ENCODE data around the gene GSTM5.
"Not testable (repeated sequence)": the region's sequence is repeated elsewhere in the genome, so short reads cannot be mapped to it uniquely, and the experiment has no call there.

GSTM5 gene

DNA sequence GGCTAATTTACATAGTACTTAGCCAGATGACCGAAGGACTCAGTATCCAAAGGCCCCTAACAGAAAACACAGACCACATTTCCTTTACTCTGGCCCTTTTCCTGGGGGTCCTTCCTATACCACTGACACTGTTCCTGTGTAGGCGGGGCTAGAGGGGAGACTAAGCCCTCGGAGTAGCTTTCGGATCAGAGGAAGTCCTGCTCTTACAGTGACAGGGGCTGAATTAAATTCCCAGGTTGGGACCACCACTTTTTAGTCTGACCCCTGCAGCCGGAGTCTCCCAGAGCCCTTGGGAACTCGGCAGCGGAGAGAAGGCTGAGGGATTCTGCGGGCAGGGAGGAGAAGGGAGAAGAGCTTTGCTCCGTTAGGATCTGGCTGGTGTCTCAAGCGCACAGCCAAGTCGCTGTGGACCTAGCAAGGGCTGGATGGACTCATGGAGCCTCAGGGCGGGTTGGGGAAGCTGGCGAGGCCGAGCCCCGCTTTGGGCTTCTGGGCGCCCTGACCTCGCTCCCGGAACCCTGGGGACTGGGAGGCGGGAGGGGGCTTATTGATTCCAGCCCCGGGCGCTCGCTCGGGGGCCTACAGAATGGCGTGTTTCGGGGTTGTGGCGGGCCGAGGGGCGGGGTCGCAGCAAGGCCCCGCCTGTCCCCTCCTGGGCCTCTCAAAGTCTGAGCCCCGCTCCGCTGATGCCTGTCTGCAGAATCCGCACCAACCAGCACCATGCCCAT lies at the start of gene GSTM5:
Gene GSTM5 (plus strand): TSS at position 659 of the 728 bp plus-strand sequence. CDS start 62 bp downstream, at position 721.
- peak; percentile 14 for DNase-seq (ENCODE audit: low spot score)

DNA sequence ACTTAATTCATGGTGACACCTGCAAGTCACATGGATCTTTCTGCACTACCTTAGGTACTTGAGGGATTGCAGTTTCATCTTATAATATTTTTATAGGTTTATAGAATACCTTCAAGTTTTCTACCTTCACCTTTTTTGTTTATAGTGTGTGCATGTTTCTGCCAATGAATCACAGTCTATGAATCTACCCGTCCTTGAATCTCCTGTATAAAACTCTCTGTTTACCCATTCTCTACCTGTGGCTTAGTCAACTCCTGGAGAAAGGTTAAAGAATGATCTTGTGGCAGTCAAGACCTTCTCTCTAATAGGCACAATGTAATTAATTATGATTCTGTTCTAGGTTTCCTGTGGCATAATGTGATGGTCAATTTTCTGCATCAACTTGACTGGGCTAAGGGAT lies 47.4 kb upstream of the GSTM5 start:
- DNase-seq (ENCODE audit: low spot score): no peak

DNA sequence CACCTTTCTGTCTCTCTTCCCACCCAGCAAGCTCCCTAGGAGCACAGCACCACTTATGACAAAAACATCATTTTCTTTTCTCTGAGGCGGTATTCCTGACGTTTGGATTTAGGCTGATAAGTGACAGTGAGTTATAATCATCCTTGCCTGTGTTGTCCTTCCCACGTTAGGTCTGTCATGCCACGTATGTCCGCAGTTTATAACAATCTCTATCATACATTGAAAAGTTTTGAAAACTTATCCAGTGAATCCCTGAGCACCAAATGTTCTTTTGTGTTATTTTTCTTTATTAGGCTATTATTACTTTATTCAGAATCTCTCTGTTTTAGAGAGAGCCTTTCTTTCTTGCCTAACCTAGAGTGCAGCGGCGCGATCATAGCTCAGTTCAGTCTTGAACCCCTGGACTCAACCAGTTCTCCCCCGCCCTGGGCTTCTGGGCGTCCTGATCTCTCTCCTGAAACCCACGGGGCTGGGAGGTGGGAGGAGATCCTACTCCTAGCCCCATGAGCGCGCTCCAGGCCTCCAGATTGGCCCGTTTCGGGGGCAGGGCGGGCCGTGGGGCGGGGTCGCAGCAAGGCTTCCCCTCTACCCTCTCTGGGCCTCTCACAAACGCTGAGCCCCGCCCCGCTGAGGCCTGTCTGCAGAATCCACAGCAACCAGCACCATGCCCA lies 44.5 kb upstream of the GSTM5 start, which contains the start of gene GSTM2:
Gene GSTM2 (plus strand): TSS at position 606 of the 671 bp plus-strand sequence. CDS start 59 bp downstream, at position 665.
- DNase-seq (ENCODE audit: low spot score): peak; percentile 93

DNA sequence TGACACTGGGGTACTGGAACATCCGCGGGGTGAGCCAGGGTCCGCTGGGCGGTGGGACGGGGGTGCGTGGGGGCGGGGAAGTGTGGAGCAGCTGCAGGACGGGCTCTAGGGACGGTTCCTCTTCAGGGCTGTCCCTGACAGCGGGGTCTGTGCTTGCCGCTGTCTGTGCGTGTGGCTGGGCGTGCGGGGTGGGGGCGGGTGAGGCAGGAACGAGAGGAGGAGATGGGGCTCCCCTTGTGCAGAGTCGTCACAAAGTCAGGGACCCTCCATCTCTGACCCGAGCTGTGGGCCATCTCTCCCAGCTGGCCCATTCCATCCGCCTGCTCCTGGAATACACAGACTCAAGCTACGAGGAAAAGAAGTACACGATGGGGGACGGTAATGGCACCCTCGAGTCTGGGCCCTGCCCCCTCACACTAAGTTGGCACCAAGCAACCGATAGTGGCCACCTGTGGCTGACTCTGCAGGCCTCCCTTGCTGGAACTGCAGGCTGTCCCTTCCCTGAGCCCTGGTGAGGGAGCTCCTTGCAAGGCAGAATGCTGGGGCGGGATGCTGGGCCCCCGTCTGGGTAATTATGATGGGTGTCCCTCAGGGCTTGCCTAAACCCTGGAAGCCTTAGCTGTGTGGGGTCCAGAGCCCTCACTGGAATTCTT lies 43.8 kb upstream of the GSTM5 start:
- DNase-seq (ENCODE audit: low spot score): no peak

DNA sequence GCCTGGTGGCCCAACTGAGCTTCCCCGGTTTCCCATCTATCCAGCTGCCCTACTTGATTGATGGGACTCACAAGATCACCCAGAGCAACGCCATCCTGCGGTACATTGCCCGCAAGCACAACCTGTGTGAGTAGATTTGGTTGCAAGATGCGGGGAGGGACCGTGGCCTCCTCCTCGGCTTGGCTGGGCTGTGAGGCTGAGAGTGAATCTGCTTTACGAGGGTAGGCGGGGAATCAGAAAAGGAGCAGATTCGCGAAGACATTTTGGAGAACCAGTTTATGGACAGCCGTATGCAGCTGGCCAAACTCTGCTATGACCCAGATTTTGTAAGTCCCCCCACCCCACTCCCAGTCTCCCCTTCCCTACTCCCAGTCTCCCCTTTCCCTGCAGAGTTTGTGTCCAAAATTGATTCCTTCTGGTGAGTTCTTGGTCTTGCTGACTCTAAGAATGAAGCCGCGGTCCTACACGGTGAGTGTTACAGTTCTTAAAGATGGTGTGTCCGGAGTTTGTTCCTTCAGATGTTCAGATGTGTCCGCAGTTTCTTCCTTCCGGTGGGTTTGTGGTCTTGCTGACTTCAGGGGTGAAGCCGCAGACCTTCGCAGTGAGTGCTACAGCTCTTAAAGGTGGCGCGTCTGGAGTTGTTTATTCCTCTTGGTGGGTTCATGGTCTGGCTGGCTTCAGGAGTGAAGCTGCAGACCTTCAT lies 42.7 kb upstream of the GSTM5 start:
- DNase-seq (ENCODE audit: low spot score): no peak

DNA sequence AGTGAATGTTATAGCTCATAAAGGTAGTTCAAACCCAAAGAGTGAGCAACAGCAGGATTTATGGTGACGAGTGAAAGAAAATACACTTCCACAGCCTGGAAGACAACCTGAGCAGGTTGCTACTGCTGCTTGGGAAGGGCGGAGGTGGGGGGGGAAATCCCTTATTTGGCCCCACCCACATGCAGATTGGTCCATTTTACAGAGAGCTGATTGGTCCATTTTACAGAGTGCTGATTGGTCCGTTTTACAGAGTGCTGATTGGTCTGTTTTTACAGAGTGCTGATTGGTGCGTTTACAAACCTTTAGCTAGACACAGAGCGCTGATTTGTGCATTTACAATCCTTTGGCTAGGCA lies 42.1 kb upstream of the GSTM5 start:
- DNase-seq (ENCODE audit: low spot score): not testable (repeated sequence)

DNA sequence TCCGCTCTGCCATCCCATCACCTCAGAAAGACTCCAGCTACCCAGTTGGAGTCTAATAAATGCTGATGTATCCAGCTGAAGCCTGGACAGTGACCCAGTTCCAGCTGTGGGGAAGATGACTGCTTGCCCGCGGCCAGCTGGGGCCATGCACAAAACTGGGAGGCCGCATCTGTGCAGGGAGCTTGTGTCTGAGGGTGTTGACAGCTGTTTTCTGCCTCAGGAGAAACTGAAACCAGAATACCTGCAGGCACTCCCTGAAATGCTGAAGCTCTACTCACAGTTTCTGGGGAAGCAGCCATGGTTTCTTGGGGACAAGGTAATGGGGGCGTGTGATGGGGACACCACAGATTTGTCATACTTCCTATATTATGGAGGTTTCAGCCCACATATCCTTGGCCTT lies 41.0 kb upstream of the GSTM5 start:
- peak; percentile 0 for DNase-seq (ENCODE audit: low spot score)

DNA sequence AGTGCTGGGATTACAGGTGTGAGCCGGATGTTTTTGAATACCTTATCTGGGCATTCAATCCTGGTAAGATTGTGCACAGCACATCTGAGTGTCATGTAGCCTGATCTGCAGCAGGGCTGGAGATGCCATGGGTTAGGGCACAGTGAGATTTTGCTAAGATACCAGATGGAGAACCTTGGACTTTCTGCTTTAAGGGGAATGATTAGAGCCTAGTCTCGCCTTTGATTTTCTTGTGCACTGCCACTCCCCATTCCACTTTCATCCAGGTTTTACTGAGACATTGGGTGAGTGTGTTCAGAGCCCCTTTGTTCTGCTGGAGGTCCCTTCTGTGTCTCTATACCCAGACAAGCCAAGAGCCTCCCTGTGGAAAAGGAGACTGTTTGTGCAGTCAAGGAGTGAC lies 38.2 kb upstream of the GSTM5 start:
- not testable (repeated sequence) for DNase-seq (ENCODE audit: low spot score)

DNA sequence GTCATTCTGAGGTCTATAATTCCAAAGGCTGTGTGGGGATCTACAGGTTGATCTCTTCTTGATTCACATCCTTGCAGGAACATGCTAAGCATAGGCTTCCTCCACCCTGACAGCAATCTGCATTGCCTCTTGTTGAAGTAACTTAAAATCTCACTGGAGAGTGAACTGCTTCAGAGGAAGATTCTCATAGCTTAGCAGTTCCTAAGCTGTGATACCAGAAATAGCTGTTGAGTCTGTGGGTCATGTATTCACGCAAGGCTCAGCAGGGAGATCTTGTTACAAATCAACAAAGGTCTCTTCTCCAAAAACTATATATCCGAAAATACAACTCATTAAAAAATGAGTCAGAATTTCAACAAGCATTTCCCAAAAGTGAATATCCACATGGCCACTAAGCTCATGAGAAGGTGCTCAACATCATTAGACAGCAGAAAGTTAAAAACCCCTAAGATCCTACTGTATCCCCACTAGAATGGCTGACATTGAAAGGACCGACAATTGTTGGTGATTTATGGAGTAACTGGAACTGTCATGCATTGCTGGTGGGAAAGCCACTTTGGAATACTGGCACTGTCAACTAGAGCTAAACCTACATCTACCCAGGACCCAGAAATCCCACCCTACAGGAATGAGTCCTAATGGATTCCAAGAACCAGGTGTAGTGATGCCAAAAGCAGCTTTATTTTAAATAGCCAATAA lies 35.2 kb upstream of the GSTM5 start:
- not testable (repeated sequence) for DNase-seq (ENCODE audit: low spot score)

DNA sequence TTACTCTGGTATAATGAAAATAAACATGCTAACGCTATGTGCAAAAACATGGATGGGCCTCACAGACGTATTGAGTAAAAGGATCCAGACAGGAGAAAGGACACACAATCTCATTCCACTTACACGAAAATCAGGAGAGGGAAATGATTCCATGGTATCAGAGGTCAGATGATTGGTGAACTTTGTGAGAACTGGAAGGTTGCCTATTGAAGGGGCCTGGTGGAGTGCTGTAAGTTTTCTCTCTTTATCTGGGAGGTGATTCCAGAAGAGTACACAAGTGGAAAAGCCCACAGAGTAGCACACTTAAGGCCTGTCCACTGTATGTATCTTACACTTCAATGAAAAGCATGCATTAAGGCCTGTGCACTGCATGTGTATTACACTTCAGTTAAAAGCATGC lies 34.6 kb upstream of the GSTM5 start:
- no peak for DNase-seq (ENCODE audit: low spot score)

DNA sequence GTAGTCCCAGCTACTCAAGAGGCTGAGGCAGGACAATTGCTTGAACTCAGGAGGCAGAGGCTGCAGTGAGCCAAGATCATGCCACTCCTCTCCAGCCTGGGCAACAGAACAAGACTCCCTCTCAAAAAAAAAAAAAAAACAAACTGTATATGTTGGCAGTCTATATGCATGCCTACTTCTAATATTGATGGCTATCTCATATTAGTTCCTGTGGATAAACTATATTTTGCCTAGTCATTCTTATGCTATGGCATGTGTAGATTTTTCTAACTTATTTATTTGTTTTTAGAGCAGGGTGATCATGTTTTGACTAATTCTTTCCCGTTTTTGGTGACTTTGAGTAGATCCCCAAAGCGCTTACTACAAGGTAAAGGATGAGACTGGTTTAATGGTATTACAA lies 33.4 kb upstream of the GSTM5 start:
- not testable (repeated sequence) for DNase-seq (ENCODE audit: low spot score)

DNA sequence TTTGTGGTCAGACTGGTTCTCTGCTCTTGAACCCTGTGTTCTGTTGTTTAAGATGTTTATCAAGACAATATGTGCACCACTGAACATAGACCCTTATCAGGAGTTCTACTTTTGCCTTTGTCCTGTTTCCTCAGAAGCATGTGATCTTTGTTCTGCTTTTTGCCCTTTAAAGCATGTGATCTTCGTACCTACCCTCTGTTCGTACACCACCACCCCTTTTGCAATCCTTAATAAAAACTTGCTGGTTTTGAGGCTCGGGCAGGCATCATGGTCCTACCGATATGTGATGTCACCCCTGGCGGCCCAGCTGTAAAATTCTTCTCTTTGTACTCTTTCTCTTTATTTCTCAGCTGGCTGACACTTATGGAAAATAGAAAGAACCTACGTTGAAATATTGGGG lies 27.3 kb upstream of the GSTM5 start:
- not testable (repeated sequence) for DNase-seq (ENCODE audit: low spot score)

DNA sequence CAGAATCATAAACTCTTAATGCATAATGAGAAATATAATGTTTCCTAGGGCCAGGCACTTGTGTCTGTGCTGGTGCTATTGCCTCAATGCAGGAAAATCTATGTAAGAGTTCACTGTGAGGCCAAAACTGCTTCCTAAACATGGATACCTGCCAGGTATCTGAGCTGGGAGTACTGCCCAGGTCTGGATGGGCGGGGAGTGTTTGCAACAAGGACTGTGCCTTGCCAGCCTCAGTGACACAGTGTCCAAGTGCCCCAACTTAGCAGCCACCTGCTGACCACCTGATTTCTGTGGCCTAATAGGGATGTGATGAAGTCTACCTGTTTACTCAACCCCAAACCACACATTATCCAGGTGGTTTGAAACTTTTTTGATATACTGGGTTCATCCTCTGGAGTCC lies 26.7 kb upstream of the GSTM5 start:
- not testable (repeated sequence) for DNase-seq (ENCODE audit: low spot score)

DNA sequence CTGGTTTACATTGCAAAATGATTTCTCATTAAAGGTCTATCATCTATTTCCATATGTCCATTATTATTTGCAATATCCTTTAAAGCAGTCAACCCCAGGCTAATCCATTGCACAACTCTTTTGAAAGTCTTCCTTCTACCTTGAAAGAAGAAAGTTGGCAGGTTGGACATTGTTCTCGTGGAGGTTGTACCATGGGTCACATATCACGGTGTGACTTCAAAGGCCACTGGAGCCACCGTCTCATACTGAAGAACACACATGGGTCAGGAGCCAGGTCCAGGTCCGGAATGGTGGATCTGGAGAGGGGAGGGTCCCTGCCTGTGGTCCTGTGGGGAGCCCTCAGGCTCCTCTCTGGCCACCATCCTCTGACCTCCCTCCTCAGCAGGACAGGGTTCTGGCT lies 26.2 kb upstream of the GSTM5 start:
- not testable (repeated sequence) for DNase-seq (ENCODE audit: low spot score)

DNA sequence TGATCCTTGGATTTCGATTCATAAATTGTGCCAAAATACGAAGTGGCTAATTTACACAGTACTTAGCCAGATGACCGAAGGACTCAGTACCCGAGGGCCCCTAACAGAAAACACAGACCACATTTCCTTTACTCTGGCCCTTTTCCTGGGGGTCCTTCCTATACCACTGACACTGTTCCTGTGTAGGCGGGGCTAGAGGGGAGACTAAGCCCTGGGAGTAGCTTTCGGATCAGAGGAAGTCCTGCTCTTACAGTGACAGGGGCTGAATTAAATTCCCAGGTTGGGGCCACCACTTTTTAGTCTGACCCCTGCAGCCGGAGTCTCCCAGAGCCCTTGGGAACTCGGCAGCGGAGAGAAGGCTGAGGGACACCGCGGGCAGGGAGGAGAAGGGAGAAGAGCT lies 24.9 kb upstream of the GSTM5 start:
- DNase-seq (ENCODE audit: low spot score): not testable (repeated sequence)

DNA sequence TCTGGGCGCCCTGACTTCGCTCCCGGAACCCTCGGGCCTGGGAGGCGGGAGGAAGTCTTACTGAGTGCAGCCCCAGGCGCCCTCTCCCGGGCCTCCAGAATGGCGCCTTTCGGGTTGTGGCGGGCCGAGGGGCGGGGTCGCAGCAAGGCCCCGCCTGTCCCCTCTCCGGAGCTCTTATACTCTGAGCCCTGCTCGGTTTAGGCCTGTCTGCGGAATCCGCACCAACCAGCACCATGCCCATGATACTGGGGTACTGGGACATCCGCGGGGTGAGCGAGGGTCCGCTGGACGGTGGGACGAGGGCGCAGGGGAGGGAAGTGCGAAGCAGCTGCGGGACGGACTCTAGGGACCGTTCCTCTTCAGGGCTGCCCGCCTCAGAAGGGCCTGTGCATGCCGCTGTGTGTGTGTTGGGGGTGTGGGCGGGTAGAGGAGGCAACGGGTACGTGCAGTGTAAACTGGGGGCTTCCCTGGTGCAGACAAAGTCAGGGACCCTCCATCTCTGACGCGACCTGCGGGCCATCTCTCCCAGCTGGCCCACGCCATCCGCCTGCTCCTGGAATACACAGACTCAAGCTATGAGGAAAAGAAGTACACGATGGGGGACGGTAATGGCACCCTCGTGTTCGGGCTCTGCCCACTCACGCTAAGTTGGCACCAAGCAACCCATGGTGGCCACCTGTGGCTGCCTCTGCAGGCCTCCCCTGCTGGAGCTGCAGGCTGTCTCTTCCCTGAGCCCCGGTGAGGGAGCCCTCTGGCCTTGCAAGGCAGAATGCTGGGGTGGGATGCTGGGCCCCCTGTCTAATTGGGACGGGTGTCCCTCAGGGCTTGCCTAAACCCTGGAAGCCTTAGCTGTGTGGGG lies 24.2 kb upstream of the GSTM5 start, which contains the start of gene GSTM1:
Gene GSTM1 (plus strand): TSS at position 177 of the 859 bp plus-strand sequence. CDS start 57 bp downstream, at position 234.
- DNase-seq (ENCODE audit: low spot score): no peak

DNA sequence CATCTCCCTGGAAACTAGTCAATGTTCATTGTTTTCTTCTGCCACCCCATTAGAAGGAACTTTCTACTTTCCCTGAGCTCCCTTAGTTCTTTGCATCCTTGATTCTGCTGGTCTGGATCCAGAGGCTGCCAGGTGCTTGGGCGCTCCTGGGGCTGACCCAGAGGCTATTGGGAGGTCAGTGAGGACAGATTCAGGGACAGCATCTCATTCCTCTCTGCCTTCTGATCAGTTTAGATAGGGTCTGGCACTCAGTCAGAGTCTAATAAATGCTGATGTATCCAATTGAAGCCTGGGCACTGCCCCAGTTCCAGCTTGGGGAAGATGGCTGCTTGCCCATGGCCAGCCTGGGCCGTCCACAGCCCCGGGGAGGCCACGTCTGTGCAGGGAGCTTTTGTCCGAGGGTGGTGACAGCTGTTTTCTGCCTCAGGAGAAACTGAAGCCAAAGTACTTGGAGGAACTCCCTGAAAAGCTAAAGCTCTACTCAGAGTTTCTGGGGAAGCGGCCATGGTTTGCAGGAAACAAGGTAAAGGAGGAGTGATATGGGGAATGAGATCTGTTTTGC lies 22.1 kb upstream of the GSTM5 start:
- no peak for DNase-seq (ENCODE audit: low spot score)

DNA sequence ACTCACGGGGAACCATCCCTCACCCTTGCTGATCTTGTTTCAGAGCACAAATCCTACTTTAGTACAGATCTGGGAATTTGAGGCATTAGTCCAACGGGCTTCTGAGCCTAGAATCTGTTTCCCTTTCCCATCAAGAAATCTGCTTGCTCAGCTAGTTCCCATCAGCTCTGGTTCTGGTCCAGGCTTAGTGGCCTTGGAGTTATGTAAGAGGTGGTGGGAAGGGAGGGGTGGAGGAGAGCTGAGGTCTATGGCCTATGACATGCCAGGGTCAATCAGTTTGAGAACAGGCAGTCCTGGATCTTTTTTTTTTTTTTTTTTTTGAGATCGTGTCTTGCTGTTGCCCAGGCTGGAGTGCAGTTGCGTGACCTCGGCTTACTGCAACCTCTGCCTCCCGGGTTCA lies 20.3 kb upstream of the GSTM5 start:
- no peak for DNase-seq (ENCODE audit: low spot score)

DNA sequence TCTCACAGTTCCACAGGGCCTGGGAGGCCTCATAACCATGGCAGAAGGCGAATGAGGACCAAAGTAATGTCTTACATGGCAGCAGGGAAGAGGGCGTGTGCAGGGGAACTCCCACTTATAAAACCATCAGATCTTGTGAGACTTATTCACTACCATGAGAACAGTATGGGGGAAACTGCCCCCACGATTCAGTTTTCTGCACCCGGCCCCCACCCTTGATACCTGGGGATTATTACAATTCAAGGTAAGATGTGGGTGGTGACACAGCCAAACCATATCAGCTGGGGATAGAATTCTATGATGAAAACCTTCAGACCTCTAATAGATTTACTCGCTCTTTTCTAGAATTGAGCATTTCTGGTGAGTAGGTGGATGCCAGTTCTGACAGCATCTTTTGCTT lies 17.7 kb upstream of the GSTM5 start:
- DNase-seq (ENCODE audit: low spot score): not testable (repeated sequence)

DNA sequence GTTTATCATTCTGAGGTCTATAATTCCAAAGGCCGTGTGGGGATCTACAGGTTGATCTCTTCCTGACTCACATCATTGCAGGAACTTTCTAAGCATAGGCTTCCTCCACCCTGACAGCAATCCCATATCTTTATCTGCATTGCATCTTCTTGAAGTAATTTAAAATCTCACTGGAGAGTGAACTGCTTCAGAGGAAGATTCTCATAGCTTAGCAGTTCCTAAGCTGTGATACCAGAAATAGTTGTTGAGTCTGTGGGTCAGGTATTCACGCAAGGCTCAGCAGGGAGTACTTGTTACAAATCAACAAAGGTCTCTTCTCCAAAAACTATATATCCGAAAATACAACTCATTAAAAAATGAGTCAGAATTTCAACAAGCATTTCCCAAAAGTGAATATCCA lies 16.9 kb upstream of the GSTM5 start:
- DNase-seq (ENCODE audit: low spot score): not testable (repeated sequence)

Data from AG08396 (cell line).